GM10266 (cell line): ENCODE results near the gene CEP85.
"Not testable (repeated sequence)": the region's sequence is repeated elsewhere in the genome, so short reads cannot be mapped to it uniquely, and the experiment has no call there.

ENCODE experiments used
- DNase-seq: peaks from one replicate; pipeline ENCODE4 v3.0.0; 2012; ENCODE audit errors: extremely low spot score
- CTCF ChIP-seq: IDR thresholded peaks from 2 replicates; pipeline ENCODE4 v1.5.1; 2012; ENCODE audit warnings: mild to moderate bottlenecking, low read depth; ENCODE audit not compliant: control insufficient read depth, insufficient read depth; ENCODE audit errors: missing control alignments

Gene CEP85

GRCh38 chr1:26302733-26303405, 68.9 kb downstream of the CEP85 start:
- TF ChIP-seq CTCF: no peak
- no peak for DNase-seq

GRCh38 chr1:26305667-26306289, 71.8 kb downstream of the CEP85 start:
- no peak for TF ChIP-seq CTCF
- no peak for DNase-seq

GRCh38 chr1:26306290-26307229, 72.6 kb downstream of the CEP85 start, which contains the start of gene UBXN11:
TSS of gene UBXN11 (minus strand) at chr1:26306636. CDS start at chr1:26302883, 3,753 bp downstream.
- no peak for TF ChIP-seq CTCF
- peak; percentile 93 for DNase-seq

GRCh38 chr1:26307363-26307781, 73.4 kb downstream of the CEP85 start:
- DNase-seq: no peak
- TF ChIP-seq CTCF: no peak

- DNase-seq: not testable (repeated sequence)
These were observed 74.2 kb downstream of the CEP85 start for GRCh38 chr1:26307966-26308899.

- no peak for DNase-seq
- TF ChIP-seq CTCF: no peak
These were observed 80.5 kb downstream of the CEP85 start for GRCh38 chr1:26314501-26314900.
